Gastroesophageal sphincter (tissue), 3 donors: ENCODE data around the gene CLCN1.

ENCODE experiments used
- CTCF ChIP-seq, 4 experiments: fragments of 200-600 bp in 2 of 4; fragments of 450-650 bp in 2 of 4; sonication (generic) in 1 of 4; IDR thresholded peaks; one replicate each; pipeline ENCODE4 v1.5.1; 2017 to 2019; ENCODE audit warnings: antibody characterized with exemption in 4 of 4, mild to moderate bottlenecking in 2 of 4, moderate library complexity in 2 of 4
- EP300 ChIP-seq: sonication (generic); formaldehyde crosslinking; IDR thresholded peaks from one replicate; pipeline ENCODE4 v1.6.1; 2017; ENCODE audit warnings: antibody characterized with exemption, mild to moderate bottlenecking
- POLR2A ChIP-seq, 2 donors: fragments of 450-650 bp; IDR thresholded peaks; one replicate each; pipeline ENCODE4 v1.6.1; 2017; ENCODE audit warnings: antibody characterized with exemption in 2 of 2, mild to moderate bottlenecking in 2 of 2, moderate library complexity in 1 of 2
- POLR2AphosphoS5 ChIP-seq: sonication (generic); formaldehyde crosslinking; IDR thresholded peaks from one replicate; pipeline ENCODE4 v1.6.1; 2017; ENCODE audit warnings: antibody characterized with exemption

GRCh38 chr7:143362131-143363015, 46.5 kb downstream of the CLCN1 start, which contains the start of gene FAM131B:
- TF ChIP-seq POLR2A (IDR thresholded peaks at IDR 0.05) (no peak), EP300 (no peak), CTCF (IDR thresholded peaks at IDR 0.05) (no peak), POLR2AphosphoS5 (no peak)
